ENCODE results near the gene SLC39A12.

DNA sequence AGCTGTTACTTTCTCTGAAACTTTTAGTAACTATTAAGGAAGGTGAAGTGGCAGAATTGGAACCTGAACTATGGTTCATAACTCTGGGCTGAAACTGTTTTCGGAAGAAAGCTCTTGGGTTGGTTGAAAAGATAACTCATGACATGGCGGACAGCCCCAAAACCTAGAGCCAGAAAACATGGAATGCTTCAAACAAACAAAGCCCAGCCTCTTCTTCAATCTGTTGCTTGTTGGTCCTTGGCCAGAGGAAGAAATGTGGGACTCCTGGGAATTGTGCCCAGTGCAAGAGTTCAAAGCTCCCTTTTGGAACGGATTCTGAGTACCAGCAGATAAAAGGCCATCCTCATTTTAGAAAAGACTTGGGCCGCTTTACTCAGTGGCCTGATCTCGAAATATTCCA lies 135.6 kb downstream of the SLC39A12 start:
- TF ChIP-seq, protein P1, sequence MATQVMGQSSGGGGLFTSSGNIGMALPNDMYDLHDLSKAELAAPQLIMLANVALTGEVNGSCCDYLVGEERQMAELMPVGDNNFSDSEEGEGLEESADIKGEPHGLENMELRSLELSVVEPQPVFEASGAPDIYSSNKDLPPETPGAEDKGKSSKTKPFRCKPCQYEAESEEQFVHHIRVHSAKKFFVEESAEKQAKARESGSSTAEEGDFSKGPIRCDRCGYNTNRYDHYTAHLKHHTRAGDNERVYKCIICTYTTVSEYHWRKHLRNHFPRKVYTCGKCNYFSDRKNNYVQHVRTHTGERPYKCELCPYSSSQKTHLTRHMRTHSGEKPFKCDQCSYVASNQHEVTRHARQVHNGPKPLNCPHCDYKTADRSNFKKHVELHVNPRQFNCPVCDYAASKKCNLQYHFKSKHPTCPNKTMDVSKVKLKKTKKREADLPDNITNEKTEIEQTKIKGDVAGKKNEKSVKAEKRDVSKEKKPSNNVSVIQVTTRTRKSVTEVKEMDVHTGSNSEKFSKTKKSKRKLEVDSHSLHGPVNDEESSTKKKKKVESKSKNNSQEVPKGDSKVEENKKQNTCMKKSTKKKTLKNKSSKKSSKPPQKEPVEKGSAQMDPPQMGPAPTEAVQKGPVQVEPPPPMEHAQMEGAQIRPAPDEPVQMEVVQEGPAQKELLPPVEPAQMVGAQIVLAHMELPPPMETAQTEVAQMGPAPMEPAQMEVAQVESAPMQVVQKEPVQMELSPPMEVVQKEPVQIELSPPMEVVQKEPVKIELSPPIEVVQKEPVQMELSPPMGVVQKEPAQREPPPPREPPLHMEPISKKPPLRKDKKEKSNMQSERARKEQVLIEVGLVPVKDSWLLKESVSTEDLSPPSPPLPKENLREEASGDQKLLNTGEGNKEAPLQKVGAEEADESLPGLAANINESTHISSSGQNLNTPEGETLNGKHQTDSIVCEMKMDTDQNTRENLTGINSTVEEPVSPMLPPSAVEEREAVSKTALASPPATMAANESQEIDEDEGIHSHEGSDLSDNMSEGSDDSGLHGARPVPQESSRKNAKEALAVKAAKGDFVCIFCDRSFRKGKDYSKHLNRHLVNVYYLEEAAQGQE (IDR thresholded peaks at IDR 0.05; ENCODE audit: insufficient read depth in 1 of 2, low read depth in 2 of 2, low read length in 2 of 2): no peak
- TF ChIP-seq FOXP2 (optimal IDR thresholded peaks at IDR 0.05; ENCODE audit: borderline replicate concordance, extremely low read depth, extremely low read length, insufficient read depth) (no peak), POLR2AphosphoS5 (IDR thresholded peaks at IDR 0.05; ENCODE audit: low read depth, low read length) (no peak)
